Measurements from ENCODE around the gene TBX19.

The TBX19 gene

GRCh38 chr1:168280296-168280927, at the start of gene TBX19:
Gene TBX19, plus strand, starts transcription at chr1:168280877. Its CDS starts 214 bp downstream, at chr1:168281091.
- no peak for DNase-seq

DNA sequence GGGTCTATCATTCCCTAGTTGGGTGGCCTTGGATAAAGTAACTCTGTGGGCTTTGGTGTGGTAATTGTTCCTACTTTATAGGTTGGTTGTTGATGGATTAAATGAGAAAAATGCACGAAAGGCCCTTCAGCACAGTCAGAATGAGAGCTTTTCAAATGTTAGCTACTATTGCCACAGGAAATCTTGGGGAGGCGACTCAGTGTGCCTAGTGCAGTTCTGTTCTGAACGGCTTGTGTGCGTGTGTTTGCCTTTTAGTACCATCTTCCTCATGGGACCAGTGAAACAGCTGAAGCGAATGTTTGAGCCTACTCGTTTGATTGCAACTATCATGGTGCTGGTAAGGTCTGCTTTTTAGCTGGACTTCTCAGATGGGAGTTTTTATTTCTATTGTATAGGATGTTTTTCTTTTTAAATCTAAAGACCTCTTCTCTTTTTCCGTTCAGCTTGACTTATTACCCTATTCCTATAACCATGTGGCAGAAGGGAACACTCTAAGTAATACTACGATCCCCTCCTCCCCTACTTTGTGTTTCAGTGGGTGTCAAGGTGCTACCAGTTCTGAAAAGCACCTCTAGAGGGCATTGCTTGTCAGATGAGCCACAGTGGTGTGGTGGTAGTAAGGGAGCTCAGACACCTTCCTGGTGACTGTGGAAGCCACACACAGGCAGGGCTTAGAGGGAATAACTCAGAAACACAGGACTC, 45.7 kb upstream of the TBX19 start:
- DNase-seq: peak; percentile 19

- DNase-seq: no peak
Measured at GRCh38 chr1:168235548-168235885, 45.2 kb upstream of the TBX19 start.

GRCh38 chr1:168235937-168236336, 44.7 kb upstream of the TBX19 start:
- DNase-seq: no peak

- no peak for DNase-seq
Measured at GRCh38 chr1:168236836-168237611, 43.7 kb upstream of the TBX19 start.

DNA sequence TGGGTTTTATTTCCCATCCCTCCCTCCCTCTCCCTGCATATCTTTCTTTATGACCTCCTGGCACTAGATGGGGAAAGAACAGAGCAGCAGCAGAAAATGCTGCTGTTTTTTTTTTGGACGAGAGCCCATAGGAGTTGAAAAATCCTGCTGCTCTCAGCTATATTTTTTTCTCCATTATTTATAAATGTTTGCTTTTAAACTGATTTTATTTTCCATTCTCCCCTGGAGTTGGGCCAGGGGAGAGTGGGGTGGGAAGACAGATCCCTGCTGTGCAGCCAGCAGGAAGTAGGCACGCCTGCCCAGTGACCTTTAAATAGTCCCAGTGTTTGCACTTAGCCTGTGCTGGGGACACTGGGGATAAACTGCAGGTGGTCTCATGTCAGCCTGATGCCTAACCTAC, 37.5 kb upstream of the TBX19 start:
- DNase-seq: no peak

GRCh38 chr1:168243636-168244212, 37.0 kb upstream of the TBX19 start:
- DNase-seq: no peak

DNA sequence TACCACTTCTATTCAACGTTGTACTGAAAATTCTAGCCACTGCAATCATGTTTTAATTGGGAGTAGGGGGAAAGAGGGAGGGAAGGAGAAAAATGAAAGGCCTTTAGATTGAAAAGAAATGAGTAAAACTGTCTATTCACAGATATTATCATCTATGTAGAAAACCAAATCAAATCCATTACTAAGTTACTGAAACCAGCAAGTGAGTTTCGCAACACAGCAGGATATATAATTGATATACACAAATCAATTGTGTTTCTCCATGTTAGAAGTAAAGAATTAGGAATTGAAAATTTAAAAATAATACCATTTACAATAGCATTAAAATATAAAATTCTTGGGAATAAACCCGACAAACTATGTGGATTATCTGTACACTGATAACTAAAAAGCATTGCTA, 35.6 kb upstream of the TBX19 start:
- DNase-seq: no peak

DNA sequence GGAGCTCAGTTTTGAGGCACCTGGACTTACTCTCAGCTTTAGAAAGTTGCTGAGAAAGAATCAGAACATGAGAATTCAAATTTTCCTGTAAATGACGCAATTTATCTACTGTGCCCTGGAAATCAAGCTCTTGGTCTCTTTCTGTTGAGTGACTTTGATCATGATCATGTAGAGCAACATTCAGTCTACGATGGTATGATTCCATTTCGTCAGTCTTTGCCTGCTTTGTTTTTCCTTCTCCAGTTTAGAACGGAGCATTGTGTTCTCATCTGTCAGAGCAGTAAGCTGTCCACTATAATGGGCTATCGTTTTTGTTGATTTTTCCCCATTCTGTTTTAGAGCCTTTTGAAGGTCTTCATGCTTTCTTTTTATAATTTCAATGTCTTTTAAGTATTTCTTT, 34.2 kb upstream of the TBX19 start:
- DNase-seq: no peak

- no peak for DNase-seq
Measured at GRCh38 chr1:168252204-168252733, 28.4 kb upstream of the TBX19 start.

DNA sequence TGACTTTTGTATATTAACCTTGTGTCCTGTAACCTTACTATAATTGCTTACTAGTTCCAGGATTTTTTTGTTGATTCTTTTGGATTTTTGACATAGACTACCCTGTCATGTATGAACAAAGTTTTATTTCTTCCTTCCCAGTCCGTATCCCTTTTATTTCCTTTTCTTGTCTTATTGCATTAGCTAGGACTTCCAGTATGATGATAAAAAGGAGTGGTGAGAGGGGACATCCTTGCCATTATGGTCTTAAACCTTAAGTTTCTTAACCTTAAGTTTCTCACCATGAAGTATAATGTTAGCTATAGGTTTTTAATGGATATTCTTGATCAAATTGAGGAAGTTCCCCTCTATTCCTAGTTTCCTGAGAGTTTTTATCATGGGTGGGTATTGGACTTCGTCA, 24.5 kb upstream of the TBX19 start:
- DNase-seq: no peak

DNA sequence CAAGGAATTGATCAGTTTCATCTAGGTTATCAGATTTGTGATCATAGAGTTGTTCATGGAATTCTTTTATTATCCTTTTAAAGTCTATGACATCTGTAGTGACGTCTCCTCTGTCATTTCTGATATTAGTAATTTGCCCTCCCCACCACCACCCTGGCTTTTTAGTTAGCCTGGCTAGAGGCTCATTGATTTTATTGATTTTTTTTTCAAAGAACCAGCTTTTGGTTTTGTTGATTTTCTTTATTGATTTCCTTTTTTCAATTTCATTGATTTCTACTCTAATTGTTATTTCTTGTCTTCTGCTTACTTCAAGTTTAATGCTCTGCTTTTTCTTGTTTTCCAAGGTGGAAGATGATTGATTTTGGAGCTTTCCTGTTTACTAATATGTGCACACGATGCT, 23.3 kb upstream of the TBX19 start:
- DNase-seq: no peak

GRCh38 chr1:168259567-168259966, 21.1 kb upstream of the TBX19 start:
- no peak for DNase-seq

DNA sequence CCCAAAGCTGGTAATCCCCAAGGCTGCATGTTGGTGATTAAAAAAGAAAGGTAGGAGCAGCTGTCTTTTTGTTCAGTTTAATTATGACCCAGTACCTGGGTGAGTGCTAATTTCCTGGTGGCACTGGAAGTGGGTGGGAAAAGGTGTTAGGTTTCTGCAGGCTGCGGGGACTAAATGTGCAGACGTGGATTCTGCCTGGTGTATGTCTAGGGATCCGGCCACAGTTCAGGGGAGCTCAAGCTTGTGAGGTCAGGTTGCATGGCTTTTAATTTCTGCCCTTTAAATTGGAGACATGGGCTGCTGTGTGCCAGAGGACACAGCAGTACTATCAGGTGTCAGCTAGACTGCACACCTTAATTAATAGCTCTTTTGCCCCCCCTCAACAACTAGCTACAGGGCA, 20.3 kb upstream of the TBX19 start:
- no peak for DNase-seq

GRCh38 chr1:168261390-168261789, 19.3 kb upstream of the TBX19 start:
- DNase-seq: no peak

GRCh38 chr1:168263130-168263529, 17.5 kb upstream of the TBX19 start:
- no peak for DNase-seq

GRCh38 chr1:168264296-168264695, 16.4 kb upstream of the TBX19 start:
- no peak for DNase-seq

- no peak for DNase-seq
Measured at GRCh38 chr1:168265596-168265995, 15.1 kb upstream of the TBX19 start.

DNA sequence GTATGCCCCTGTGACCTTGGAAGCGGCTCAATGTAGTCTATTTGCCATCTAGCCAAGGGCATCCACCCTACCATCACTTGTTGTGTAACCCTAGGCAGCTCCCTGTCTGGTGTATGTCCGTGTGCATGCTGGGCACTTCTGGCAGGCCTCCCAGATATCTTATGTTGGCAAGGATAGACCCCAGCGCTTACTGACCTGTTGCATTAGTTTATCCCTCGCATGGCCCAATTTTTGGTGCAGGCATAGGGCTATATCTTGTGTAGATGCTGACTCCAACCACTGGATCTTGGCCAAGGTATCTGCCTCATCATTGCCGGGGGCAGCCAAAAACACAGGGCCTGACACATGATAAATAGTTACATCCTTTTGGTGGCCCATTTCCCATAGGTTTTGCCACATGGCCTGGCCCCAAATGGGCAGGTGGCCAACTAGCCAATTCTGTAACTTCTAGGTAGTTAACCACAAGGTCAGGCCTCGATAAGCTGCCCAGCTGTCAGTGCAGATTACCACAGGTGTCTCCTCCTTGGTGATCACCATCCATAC, 14.0 kb upstream of the TBX19 start:
- no peak for DNase-seq

DNA sequence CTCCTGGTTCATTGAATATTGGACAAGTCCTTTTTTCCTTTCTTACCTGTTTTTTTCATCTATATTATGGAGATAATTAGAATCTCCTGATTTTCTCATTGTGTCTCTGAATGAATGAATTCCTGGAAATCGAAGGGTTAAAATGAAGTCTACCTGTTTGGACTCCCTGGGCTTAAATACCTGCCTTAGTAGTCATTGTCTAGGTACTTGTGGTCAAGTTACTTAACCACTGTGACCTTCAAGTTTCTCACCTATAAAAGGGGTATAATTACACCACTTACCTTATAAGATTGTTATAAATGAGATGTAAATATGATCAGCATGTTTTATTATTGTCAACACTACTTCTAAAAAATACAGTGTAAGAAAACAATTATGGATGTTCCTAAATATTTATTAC, 9.0 kb upstream of the TBX19 start:
- no peak for DNase-seq

DNA sequence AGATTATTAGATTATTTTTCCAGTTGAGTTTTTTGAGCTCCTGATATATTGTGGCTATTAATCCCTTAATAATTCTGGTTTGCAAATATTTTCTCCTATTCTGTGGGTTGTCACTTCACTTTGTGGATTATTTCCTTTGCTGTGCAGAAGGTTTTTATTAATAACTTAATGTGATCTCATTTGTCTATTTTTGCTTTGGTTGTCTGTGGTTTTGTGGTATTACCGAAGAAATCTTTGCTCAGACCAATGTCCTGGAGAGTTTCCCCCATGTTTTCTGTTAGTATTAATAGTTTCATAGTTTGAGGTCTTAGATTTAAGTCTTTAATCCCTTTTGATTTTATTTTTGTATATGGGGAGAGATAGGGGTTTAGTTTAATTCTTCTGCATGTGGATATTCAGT, 7.1 kb upstream of the TBX19 start:
- no peak for DNase-seq

GRCh38 chr1:168279253-168279652, 1.4 kb upstream of the TBX19 start:
- no peak for DNase-seq

DNA sequence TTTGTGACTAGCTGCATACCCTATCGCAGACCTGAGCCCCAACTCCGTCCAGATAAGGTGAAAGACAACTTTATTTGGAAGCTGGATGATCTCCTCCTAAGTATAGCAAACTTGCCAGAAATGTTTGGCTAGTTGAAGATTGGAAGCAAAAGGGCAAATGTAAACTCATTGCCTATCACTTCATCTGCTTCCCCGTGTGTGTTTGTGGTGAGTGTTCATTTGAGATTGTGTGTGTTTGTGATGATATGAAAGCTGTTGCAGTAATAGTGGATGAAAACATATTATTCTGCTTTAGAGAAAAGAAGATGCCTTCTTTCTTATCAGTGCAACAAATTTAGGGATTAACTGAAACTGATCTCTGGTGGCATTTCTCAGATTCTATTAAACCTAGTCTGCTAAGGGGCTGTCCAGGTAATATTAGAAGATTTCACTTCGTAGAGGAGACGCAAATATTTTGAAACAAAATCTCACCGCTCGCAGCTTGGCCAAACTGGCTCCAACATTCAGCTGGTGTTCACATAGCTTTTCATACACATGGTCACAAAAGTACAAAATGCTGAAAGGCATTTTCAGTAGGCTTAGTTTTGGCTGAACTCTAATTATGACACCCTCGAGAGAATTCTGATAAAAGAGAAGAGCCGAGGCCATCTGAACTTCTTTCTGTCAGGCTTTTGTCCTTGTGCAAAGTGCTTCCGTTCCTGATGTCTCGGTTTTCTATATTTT, 1.1 kb downstream of the TBX19 start:
- DNase-seq: no peak
